IMR-90 (cell line): ENCODE measurements around the gene MAP3K15.

Experiments
- BHLHE40 ChIP-seq: fragments of 150-350 bp; IDR thresholded peaks from 2 replicates; pipeline ENCODE4 v1.6.1; 2016; ENCODE audit warnings: mild to moderate bottlenecking, low read depth, low read length
- MAZ ChIP-seq: IDR thresholded peaks from 2 replicates; pipeline ENCODE4 v1.6.1; 2012; ENCODE audit warnings: low read depth, mild to moderate bottlenecking, low read length, improper control_type of control experiment, moderate library complexity, borderline replicate concordance
- POLR2A ChIP-seq: IDR thresholded peaks from 2 replicates; pipeline ENCODE4 v1.6.1; 2012; ENCODE audit warnings: mild to moderate bottlenecking, low read depth, low read length
- RAD21 ChIP-seq: IDR thresholded peaks from 2 replicates; pipeline ENCODE4 v1.6.1; 2012; ENCODE audit warnings: low read length, improper control_type of control experiment
- TF ChIP-seq, protein P1 (sequence below): conservative IDR thresholded peaks from 2 replicates; pipeline ENCODE4 v1.5.1; 2012; ENCODE audit warnings: mild to moderate bottlenecking, low read depth, low read length, improper control_type of control experiment

- TF ChIP-seq POLR2A (no peak), RAD21 (no peak), BHLHE40 (no peak), MAZ (no peak)
- TF ChIP-seq, protein P1, sequence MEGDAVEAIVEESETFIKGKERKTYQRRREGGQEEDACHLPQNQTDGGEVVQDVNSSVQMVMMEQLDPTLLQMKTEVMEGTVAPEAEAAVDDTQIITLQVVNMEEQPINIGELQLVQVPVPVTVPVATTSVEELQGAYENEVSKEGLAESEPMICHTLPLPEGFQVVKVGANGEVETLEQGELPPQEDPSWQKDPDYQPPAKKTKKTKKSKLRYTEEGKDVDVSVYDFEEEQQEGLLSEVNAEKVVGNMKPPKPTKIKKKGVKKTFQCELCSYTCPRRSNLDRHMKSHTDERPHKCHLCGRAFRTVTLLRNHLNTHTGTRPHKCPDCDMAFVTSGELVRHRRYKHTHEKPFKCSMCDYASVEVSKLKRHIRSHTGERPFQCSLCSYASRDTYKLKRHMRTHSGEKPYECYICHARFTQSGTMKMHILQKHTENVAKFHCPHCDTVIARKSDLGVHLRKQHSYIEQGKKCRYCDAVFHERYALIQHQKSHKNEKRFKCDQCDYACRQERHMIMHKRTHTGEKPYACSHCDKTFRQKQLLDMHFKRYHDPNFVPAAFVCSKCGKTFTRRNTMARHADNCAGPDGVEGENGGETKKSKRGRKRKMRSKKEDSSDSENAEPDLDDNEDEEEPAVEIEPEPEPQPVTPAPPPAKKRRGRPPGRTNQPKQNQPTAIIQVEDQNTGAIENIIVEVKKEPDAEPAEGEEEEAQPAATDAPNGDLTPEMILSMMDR, result no peak
These were observed 126.6 kb downstream of the MAP3K15 start for GRCh38 chrX:19388741-19389140.
